Ramos (cell line): ENCODE results near the gene JAM2.
"Not testable (repeated sequence)": the region's sequence is repeated elsewhere in the genome, so short reads cannot be mapped to it uniquely, and the experiment has no call there.

Experiments used
- in situ Hi-C: fragments of 300-500 bp; cut with MboI; formaldehyde crosslinking; loops from one replicate; pipeline ENCODE4 v1.14.3; 2022; ENCODE audit warnings: low sequenced_read_pairs; ENCODE audit not compliant: unreplicated experiment

Gene JAM2, protein sequence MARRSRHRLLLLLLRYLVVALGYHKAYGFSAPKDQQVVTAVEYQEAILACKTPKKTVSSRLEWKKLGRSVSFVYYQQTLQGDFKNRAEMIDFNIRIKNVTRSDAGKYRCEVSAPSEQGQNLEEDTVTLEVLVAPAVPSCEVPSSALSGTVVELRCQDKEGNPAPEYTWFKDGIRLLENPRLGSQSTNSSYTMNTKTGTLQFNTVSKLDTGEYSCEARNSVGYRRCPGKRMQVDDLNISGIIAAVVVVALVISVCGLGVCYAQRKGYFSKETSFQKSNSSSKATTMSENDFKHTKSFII

DNA sequence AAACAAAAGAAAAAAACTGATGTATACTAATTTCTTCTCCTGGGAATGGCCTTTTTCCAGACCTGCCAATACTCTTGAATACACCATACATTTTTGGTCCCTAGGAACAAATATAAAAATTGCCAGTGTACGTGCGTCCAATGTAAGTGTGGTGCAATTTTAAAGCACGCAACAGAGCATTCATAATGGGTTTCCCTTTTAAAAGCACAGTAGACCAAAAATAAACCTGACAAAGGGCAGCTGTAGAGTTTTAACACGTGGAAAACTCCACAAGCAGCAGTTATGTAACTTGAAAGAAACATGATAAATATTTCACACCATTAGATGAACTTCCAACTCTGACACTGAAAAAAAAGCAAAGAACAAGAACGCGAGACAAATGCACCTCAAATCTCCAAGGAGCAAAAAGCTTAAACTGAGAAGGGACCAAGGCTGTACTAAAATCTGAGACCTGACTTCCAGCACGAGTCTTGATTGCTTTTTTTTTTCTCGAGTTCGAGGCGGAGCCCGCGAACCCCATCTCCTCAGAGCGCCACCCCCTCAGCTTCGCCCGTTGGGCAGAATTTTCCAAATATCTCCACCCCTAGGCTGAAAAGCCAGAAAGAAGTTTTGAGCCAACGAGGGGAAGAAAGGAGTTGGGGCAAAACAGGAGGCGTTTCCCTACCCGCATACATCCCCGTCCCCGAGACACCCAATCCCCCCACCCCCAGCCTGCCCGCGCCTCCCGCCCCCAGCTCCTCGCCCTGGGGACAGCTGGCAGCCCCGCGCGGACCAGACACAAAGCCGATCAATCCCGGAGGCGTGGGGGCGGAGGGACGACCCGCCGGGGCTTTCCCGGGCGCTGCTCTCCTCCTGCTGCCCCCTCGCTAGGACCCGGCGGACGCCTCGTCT, at the start of gene JAM2:
Gene JAM2 (plus strand): TSS at position 599 of the 891 bp plus-strand sequence. CDS start 564 bp downstream, outside the sequence.
- in situ Hi-C loops, result no loop called here

DNA sequence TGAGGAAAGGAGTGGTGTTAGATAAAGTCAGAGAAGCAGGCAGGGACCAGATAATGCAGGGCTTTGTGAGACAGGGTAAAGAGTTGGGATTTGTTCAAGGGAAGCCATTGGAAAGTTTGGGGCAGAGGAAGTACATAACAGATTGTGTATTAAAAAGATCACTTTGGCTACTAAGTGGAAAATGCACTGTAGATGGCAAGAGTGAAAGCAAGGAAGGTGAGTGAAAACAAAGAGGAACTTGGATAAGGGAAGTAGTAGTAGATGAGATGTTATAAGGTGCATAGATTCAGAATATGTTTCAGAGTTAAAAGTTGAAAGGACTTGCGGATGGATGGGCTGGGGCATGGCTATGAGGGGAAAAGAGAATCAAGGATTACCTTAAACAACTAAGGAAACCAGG, 49.2 kb upstream of the JAM2 start:
- in situ Hi-C loops, result no loop called here

DNA sequence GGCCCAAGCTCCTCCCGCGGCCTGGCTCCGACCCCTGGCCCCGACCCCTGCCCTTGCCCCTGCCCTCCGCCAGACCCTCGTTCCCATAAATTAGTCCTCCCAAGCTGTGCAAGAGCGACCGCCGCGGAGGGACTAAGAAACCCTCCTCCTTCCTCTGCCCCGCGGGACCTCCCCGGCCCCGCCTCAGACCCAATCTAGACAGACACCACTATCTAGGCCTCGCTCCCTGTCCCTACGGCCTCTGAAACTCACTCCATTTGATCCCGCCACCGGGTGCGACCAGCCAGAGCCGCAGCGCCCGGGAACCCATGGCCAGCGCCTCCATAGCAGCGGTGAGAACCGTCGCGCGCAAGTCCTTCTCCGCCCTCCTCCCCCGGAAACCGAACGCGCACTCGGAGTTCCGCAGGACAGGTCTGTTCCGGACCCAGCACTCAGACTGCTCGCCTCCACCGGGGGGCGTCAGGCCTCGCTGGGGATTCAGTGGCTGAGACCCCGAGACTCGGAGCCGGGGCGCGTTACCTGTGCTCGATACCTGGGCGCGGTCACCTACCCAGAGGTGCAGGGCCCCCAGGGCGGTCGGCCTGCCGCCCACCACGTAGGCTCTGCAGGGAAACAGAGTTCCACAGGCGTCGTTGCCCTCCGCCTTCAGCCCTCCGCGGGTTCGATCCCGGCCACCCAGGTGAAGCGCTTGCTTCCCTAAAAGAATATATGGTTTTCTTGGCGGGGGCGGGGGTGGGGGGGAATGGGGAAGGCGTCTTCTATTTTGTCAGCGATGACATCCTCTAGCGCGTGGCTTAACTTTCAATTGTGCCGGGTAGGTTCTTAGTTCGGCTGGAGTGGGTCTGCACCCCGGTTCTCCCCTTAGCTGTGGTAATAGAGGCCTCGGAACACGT, 31.7 kb upstream of the JAM2 start, which contains the start of gene MRPL39:
Gene MRPL39 (minus strand): TSS at position 331 of the 893 bp plus-strand sequence. CDS start 6 bp downstream, at position 325.
- in situ Hi-C loops, result loop anchor here (10.0 to 25.0 kb wide), 2 partner anchors 127 to 1105 kb away; partner anchors contain the start of genes ATP5PF and GABPA

DNA sequence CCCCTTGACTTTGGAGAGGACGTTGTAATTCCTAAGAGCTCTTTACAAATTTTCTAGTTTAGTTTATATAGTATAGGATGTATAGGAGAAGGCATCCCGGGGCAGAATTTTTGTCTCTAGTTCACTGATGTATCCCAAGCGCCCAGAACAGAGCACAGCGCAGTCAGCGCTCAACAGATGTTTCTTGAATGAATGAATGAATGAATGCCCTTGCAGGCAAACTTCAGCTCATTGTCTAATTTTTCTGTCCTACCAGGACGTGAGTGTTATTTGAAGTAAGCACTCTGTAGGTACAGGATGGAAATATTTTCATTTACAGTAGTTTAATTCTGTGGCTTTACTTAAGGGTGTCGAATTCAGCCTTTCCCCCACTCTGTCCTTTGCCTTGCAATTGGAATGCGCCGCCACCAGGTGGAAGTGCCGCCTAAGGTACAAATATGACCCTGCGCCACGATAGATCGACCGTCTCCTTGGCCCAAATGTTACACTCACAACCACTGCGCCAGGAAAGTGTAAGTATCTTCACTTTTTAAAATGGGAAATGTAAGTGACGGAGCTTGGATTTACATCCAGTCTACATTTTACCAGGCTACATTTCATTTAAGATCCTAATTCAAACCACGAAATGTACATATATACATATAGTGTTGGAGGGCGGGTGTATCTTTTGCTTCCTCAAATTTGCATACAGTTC, 30.9 kb upstream of the JAM2 start:
- in situ Hi-C loops, result loop anchor here (10.0 to 25.0 kb wide), 2 partner anchors 127 to 1104 kb away; partner anchors contain the start of genes ATP5PF and GABPA

DNA sequence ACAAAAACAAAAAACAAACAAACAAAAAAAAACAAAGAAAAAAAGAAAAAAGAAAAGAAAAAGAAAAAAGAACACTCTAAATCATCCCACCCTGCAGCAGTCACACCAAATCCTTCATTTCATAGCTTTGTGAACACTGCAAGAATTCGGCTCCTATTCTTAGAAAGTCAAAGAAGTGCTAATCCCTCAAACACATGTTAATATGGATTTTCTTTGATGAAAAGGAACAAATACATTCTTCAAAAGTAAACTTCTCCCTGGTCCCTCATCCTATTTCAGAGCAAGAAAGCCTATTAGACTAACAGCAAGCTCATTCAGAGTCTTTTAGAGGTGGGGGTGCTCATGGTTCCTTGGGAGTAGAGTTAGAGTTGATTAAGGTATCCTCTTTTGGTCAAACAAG, 24.6 kb upstream of the JAM2 start:
- in situ Hi-C loops, result loop anchor here (25.0 kb wide), 1 partner anchor 1098 kb away; no protein-coding TSS in a partner anchor

DNA sequence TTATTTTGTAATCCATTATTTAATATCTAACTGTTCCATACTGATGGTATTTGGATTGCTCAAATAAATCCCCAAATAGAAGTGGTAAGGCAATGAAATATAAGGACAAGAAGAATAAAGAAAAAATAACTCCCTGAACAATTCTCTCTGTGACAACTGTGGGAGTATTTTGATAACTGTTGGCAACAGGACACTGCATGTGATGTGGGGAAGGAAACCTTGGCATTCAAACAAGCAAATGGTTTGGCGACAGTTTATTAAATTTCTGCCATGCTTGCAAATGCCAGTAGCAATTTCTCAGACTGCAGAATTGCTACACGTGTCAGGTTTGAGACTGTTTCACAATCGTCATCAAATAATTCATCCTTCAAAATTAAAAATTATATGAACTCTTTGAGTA, 23.2 kb upstream of the JAM2 start:
- in situ Hi-C loops, result loop anchor here (25.0 kb wide), 1 partner anchor 1096 kb away; no protein-coding TSS in a partner anchor

DNA sequence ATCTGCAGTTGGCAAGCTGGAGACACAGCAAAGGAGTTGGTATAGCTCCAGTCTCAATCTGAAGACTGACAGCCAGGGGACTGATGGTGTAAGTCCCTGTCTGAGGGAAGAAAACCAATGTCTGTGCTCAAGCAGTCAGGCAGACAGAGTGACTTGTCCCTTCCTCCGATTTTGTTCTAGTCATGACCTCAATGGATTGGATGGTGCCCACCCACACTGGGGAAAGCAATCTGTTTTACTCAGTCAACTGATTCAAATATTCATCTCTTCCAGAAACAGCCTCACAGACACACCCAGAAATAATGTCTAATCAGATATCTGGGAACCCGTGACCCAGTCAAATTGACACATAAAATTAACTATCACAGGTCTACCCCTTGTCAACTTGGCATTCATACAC, 19.9 kb upstream of the JAM2 start:
- in situ Hi-C loops, result loop anchor here (25.0 kb wide), 1 partner anchor 1093 kb away; no protein-coding TSS in a partner anchor

DNA sequence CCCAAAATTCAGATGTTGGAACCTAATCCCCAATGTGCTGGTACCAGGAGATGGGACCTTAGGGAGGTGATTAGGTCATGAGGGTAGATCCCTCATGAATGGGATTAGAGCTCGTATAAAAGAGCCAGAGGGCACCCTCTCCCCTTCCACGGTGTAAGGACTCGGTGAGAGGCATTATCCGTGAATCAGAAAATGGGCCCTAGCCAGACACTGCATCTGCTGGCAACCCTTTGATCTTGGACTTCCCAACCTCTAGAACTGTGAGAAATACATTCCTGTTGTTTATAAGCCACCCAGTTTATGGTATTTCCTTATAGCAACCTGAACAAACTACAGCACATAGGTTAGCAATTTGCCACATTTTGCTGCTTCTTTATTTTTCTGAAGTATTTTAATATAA, 14.5 kb upstream of the JAM2 start:
- in situ Hi-C loops, result loop anchor here (25.0 kb wide), 1 partner anchor 1088 kb away; no protein-coding TSS in a partner anchor

DNA sequence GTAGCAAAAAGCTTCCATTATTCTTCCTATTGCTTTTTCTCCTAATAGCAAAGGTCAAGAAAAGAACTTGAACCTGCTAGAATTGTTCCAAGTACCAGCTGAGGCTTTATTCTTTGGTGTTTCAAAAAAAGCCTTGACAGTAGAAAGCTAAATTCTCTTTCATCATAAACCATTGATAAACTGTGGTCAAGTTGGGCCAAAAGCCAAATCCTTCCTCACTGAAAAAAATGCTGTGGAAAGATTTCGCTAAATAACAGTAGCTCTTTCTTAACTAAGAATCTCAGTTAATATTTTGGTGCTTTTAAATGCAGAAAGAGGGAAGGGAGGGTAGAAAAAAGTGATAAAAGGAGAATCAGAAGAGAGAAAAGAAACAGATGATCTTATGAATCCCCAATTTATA, 14.0 kb upstream of the JAM2 start:
- in situ Hi-C loops, result no loop called here

DNA sequence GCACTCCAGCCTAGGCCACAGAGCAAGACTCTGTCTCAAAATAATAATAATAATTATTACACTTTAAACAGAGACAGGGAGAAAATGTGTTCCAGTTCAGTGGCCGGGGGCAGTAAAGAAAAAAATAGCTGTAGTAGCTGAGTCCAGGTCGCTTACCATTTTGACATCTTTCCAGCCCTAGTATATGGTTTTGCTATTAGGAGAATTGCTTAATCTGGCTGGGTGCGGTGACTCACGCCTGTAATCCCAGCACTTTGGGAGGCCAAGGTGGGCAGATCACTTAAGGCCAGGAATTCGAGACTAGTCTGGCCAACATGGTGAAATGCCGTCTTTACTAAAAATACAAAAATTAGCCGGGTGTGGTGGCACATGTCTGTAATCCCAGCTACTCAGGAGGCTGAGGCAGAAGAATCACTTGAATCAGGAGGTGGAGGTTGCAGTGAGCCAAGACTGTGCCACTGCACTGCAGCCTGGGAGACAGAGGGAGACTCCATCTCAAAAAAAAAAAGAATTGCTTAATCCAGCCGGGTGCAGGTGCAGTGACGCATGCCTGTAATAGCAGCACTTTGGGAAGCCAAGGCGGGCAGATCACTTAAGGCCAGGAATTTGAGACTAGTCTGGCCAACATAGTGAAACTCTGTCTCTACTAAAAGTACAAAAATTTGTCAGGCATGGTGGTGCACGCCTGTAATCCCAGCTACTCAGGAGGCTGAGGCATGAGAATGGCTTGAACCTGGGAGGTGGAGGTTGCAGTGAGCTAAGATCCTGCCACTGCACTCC, 13.1 kb upstream of the JAM2 start:
- in situ Hi-C loops, result not testable (repeated sequence)

DNA sequence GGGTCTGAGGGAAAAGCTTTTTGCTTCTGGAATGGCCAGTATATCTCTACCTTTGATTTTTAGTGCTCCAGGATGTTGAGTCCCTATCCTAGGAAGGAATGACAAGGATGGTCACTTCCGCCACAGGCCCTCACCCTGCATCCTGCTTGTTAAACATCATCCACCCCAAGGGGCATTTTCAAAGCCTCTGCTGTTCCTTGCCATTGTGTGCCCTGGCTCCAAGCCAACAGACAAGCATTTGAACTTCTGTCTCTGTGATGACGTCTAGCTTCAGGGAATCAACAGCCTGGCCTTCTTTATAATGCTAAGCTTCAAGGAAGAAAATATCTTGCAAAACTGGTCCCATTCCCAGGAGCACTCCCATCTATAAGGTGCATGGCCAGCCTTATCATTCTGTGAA, 12.3 kb upstream of the JAM2 start:
- in situ Hi-C loops, result no loop called here

DNA sequence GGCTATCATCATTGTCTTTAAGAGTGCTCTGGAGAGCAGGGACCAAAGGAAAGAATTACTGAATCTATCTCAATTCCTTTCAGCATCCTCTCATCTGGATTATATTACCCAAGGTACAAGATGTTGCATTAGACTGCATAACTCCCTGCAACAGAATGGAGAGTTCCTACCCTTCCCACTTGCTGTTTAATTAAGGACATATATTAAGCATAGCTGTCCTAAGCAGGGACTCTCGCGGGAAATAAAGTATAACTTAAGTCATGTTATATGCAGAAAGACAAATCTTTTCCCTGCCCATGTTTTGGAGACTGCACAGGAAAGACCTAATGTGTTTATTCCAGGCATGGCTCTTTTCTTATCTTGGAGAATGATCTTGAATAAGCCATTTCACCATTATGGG, 6.8 kb upstream of the JAM2 start:
- in situ Hi-C loops, result no loop called here

DNA sequence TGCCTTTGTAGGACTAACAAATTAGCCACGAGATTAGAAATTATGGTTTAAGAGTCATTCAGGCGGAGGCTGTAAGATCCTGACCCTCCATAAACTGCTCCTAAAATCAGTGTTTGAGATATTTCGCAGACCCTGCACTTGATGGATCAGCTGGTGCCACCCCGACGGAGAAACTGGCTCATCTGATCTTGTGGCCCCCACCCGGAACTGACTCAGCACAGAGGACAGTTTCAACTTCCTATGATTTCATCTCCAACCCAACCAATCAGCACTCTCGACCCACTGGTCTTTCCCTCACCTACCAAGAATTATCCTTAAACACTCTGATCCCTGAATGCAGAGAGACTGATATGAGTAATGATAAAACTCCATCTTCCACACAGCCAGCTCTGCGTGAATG, 3.7 kb upstream of the JAM2 start:
- in situ Hi-C loops, result no loop called here

DNA sequence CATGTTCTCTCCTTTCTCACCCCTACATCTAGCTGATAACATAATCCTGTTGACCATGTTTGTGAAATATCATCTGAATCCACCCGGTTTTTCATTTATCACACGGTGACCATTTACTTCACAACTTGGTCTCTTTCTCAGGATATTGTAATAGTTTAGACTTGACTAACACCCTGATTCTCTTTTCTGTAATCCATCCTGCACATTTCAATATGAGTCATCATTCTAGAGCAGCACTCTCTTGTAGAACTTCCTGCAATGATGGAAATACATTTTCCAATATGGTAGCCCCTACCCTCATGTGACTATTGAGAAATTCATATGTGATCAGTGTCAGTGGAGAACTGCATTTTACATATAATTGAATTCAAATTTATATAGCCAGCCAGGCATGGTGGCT, 2.3 kb upstream of the JAM2 start:
- in situ Hi-C loops, result no loop called here

DNA sequence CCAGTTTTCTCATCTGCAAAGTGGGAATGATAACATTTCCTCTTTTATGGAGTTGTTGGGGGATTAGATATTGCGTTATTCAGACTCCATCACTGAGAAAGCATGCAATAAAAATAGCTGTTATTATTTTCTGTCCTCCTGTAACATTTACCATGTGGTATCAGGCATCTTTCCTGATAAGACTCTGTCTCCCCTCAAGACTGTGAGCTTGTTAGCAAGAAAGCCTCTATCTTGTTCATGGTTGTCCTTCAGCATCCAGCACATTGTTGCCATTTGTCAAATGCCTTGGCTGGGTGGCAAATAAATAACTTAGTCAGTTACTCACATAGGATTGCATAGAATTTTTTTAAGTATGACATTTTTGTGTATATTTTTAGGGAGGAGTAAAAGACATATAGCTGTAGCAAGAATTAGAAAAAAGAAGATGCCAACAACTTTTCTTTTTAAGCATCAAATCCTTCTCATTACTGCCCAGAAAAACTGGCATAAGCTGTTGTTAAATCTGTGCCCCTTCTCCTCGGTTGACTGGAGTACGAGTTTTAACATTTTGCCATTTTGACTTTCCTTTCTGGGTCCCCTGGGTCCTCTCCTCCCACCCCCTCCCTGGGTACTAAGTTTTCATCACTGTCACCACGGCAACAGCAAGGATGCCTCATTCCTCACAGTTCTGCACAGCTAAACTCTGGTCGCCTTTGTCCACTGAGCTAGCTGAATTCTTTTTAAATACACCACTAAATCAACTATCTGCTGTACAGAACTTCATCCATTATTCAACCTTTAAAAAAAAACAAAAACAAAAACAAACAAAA, 1.0 kb upstream of the JAM2 start:
- in situ Hi-C loops, result no loop called here

DNA sequence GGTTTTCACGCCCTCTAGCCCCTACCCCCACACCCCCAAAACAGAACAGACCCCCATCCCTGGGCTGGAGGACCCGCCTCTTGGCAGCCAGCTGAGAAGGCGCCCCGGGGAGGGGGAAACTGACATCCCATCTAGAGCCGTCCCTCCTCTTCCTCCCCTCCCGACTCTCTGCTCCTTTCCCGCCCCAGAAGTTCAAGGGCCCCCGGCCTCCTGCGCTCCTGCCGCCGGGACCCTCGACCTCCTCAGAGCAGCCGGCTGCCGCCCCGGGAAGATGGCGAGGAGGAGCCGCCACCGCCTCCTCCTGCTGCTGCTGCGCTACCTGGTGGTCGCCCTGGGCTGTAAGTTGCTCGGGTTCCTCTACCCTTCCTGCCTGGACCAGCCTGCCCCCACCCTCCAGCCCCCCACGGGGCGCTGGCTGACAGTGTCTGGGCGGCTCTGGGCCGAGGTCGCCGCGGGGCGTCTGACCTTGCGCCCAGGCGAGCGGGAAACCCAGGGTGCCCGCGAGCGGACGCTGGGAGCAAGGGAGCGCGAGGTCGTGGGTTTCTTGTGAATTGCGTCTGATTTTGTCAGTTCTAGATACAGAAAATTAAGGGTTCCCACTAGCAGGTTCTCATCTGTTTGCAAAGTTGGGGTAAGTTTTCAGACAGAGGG, 618 bp downstream of the JAM2 start:
- in situ Hi-C loops, result no loop called here

DNA sequence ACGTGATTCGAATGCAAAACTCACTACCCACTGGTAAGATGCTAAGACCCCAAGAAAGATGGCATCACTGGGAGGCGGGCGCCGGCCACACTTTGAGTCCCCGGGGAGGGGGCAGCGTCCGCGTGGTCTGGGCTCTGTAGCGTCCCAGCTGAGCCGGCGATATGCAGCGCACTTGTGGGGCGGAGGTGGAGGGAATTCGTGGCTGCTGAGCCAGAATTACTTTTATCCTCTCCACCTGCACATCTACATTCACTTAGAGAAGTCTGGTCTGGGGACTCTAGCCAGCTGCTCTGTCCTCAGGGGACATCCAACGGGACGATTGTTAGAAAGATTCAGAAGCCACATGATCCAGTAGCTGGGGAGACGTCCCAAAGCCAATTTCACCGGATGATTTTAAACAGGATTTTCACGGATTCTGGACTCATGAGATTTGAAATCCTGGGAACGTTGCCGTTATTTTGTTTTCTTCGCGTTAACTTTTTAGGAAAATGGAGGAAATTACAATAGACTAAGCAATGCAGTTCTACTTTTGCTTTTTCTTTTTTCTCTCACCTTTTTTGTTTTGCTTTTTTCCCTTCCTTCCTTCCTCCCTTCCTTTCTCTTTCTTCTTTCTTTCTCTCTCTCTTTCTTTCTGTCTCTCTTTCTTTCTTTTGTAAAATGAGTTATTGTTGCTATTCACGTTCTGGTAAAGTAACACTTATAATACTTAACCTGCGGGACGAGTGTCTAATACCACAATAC, 1.3 kb downstream of the JAM2 start:
- in situ Hi-C loops, result no loop called here
